ENCODE data around the gene SLC26A2.

SLC26A2 gene

DNA sequence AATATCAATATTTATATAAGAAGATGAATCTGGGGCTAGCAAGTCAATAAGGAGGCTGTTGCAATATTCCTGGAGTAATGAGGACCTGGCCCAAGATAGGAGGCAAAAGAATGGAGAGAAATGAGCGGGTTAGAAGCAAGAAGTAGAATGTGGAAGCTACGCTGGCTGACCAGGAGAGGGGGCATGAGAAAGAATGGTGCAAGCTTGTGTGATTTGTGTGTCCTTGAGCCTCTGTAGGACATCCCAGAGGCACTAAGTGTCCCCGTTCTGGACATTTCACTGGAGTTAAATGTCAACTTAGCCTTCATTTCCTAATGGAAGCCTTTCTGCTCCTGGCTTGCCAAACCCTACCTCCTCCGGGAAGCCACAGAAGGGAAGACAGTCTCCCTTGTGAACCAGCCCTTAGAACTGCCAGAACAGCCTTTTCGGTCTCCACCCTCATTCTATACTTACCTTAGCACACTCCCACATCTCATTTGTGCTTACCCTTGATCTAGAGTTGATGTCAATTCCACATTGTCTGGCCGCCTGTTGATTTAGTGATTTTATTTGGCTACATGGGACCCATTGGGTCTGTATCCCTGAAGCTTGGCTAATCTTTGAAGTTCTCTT, 9.3 kb upstream of the SLC26A2 start:
- no peak overlapping the region for H3K4me3 ChIP-seq (ENCODE audit: low read depth, low read length)
- TF ChIP-seq CTCF (IDR thresholded peaks at IDR 0.05; ENCODE audit: low read depth, low read length, missing control alignments), result no peak
- DNase-seq (ENCODE audit: low read depth), result no peak
- in situ Hi-C loops (cut with HindIII; ENCODE audit: low sequenced_read_pairs), result no loop called here

DNA sequence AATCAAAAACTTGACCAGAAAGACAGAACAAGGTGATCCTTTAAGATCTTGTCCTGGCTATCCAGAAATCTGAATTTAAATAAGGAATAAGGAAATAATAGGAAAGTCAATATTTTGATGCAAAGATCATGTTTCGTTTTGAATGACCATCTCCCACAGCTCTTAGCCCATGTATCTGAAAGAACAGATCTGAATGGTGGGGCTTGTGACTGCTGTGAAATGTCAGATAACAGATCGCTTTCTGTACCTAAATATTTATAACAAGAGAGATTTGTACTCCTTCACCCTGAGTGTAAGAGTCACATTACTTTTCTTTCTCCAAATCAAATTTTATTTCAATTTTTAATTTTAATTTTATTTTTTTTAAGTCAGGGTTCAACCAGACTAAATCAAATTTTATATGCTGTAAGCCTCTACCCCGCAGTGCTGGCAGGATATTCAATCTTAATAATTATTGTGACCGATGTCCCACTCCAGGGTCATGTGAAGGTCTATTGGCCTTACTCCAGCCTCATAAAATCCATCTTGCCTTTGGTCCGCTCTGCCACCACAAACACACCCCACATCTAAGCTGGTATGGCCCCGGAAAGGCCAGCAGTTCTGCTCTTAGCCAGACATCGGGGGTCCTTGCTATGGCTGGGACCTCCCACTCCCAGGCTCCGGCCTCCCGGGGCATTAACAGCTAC, 7.0 kb upstream of the SLC26A2 start:
- no peak overlapping the region for H3K4me3 ChIP-seq (ENCODE audit: low read depth, low read length)
- TF ChIP-seq CTCF (IDR thresholded peaks at IDR 0.05; ENCODE audit: low read depth, low read length, missing control alignments), result no peak
- DNase-seq (ENCODE audit: low read depth), result no peak
- in situ Hi-C loops (cut with HindIII; ENCODE audit: low sequenced_read_pairs), result no loop called here

GRCh38 chr5:149954798-149955197, 5.8 kb upstream of the SLC26A2 start:
- no peak overlapping the region for H3K4me3 ChIP-seq (ENCODE audit: low read depth, low read length)
- DNase-seq (ENCODE audit: low read depth), result no peak
- in situ Hi-C loops (cut with HindIII; ENCODE audit: low sequenced_read_pairs), result no loop called here
- no peak for TF ChIP-seq CTCF (IDR thresholded peaks at IDR 0.05; ENCODE audit: low read depth, low read length, missing control alignments)

GRCh38 chr5:149956685-149957084, 3.9 kb upstream of the SLC26A2 start:
- DNase-seq (ENCODE audit: low read depth), result no peak
- H3K4me3 ChIP-seq (ENCODE audit: low read depth, low read length), result no peak overlapping the region
- in situ Hi-C loops (cut with HindIII; ENCODE audit: low sequenced_read_pairs), result no loop called here
- TF ChIP-seq CTCF (IDR thresholded peaks at IDR 0.05; ENCODE audit: low read depth, low read length, missing control alignments), result no peak

DNA sequence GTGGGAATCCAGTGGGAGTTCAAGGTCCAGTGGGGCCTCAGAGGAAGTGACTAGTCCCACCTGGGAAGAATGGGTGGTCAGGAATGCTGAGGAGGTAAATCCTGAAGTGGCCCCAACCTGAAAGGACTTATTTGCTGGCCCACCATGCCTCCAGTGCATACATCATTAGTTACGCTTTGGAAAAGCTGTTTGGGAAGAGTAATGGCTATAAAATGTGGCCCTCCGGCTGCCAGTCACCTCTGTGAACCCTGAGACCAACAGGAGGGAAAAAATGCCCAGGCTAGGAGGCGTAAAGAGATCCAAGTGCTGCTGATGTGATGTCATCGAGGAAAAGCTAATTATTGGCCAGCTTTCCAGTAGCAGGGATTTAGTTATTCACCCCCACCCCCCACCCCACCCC, 2.7 kb upstream of the SLC26A2 start:
- no peak for DNase-seq (ENCODE audit: low read depth)
- H3K4me3 ChIP-seq (ENCODE audit: low read depth, low read length), result no peak overlapping the region
- in situ Hi-C loops (cut with HindIII; ENCODE audit: low sequenced_read_pairs), result no loop called here
- no peak for TF ChIP-seq CTCF (IDR thresholded peaks at IDR 0.05; ENCODE audit: low read depth, low read length, missing control alignments)

- in situ Hi-C loops (cut with HindIII; ENCODE audit: low sequenced_read_pairs), result no loop called here
- TF ChIP-seq CTCF (IDR thresholded peaks at IDR 0.05; ENCODE audit: low read depth, low read length, missing control alignments), result peak; percentile 57
- peak overlapping the region; percentile 77 for H3K4me3 ChIP-seq (ENCODE audit: low read depth, low read length)
- no peak for DNase-seq (ENCODE audit: low read depth)
Measured at GRCh38 chr5:149959406-149960236, 937 bp upstream of the SLC26A2 start.

All from astrocyte of the cerebellum (primary cell).